PC-9 (cell line): ENCODE data around the gene ACOXL.

Experiments used
- CTCF ChIP-seq: fragments of 200-600 bp; sonication (generic); conservative IDR thresholded peaks from 2 replicates; pipeline ENCODE4 v1.6.1; 2017; ENCODE audit warnings: mixed run types, antibody characterized with exemption, mild to moderate bottlenecking, moderate library complexity
- EZH2 ChIP-seq: fragments of 200-600 bp; sonication (generic); IDR thresholded peaks from 2 replicates; pipeline ENCODE4 v1.8.0; 2017; ENCODE audit warnings: antibody characterized with exemption, low read depth

GRCh38 chr2:111160758-111161157 lies 428.4 kb downstream of the ACOXL start:
- TF ChIP-seq CTCF (no peak), EZH2 (no peak)
